HG02852 (cell line): ENCODE measurements around the gene TSPAN8.
"Not testable (repeated sequence)": the region's sequence is repeated elsewhere in the genome, so short reads cannot be mapped to it uniquely, and the experiment has no call there.

ENCODE experiments used
- ATAC-seq: cut with Tn5 transposase; IDR thresholded peaks from one replicate; pipeline ENCODE4 v1.9.1; 2021; ENCODE audit warnings: mild to moderate bottlenecking, moderate library complexity; ENCODE audit not compliant: unreplicated experiment

Gene TSPAN8

DNA sequence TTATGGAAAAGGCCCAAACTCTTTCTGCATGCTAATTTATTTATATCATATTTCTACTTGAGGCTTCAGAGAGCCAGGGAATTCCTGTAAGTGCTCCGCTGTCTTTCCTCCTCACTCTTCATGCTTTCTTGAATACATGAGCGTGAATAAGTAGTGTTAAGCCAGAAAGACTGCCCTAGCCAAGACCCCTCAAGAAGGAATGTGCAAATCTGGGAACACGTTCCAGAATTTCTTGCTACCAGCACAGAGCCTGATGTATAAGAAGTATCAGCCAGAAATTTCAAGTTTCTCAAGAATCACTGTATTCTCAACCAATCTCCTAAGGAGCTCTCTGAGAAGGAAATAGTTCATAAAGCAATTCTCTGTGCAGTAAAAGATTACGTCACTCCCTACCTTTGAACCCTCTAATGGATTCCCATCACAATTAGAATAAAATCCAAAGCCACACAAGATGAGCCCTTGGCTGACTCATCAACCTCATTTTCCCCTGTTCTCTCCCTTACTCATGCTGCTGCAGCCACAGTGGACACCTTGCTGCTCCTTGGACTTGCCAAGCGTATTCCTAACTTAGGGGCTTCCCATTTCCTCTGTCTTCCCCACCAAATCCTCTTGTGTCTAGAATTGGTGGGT is 6.9 kb upstream of the TSPAN8 start:
- no peak for ATAC-seq

DNA sequence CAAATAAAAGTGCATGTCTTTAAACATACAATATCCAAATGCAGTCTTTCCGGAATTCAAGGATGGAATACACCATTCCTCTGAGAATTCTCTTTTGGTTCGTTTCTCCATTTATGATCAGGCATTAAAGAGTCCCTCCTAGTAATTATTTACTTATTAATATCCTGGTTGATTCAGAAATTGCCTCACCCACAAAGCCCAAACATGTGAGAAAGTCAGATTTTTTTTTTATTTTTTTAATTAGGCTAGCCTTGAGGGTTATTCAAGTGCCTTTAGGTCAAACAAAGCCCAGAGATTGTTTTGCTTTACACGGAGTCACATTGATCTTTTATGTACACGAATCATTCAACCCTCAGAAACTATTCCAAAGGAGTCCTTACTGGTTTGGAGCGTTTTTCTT is 6.4 kb upstream of the TSPAN8 start:
- ATAC-seq: no peak

DNA sequence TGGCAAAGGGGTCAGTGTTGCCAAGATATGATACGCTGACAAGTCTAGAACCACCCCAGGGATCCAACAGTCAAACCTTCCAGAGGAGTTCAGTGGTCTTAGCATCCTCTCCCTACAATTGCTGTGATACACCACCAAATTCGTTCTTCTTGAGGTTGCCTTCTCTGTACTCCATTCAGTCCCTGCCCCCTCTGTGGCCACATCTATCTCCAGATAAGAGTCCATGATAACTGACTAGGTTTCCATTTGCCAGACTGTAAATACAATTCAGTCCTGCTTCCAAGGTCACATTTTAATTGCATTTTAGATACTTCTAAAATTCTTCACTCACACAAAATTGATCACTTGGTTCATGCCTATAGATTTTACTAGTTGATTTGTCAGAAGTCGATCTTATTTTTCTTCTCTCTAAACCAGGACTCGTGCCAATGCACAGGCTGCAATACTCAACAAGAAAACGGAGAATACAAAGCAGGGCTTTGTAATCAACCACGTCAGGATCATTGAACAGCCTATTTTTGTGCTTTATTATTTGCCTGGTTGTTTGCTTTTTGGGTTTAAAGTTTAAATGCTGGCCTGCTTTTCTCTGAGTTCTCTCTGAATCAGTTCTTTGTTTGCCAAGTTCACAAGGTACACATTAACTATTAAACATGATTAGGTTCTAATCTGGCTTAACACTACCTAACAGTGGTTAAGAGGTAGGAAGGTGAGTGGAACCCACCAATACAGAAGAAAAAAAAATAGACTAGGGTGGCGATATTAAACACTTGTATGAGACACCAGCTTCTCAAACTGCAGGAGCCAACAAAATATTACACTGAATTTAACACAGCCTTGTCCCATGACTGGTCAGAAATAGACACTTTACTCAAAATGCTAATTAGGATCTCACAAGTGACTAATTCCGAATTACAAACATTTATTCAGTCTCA is 5.3 kb upstream of the TSPAN8 start:
- no peak for ATAC-seq

DNA sequence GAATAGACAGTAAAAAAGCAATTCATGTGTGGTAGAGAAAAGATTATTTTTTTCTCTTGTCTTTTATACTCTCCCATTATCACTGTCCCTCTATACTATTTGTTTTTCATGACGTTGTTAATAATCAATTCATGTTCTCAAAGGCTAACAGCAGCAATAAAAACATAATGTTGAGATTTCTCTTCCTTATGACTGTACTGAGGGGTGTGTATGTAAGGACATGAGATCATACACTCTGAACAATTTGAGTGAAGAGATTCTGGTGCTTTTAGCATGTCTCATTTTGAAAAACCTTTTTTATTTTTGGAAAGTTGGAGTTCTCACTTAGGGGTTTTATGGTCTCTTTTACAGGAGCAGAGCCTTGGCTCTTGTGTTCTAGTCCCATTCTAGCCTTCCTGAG is 3.8 kb upstream of the TSPAN8 start:
- ATAC-seq: no peak

- no peak for ATAC-seq
These were observed 2.8 kb upstream of the TSPAN8 start for GRCh38 chr12:71160585-71160984.

- ATAC-seq: no peak
These were observed 2.1 kb upstream of the TSPAN8 start for GRCh38 chr12:71159878-71160277.

DNA sequence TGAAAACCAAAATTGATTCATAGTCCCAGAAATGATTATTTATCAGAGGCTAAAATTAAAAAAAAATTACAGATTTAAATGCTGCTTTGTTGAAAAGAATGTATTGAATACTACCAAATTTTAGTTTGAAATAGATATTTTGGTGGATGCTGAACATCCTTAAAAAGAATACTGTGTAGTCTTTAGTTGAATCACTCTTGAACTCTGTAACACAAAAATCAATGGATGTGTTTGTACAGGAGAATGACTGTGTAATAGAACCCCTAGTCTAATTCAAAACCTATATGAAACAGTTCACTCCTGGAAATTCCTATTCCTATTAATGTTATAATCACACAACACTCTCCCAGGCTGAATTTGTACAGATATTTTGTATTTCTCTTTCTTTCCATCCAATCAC is 1.5 kb upstream of the TSPAN8 start:
- no peak for ATAC-seq

- ATAC-seq: no peak
These were observed 623 bp upstream of the TSPAN8 start for GRCh38 chr12:71158361-71158882.

- ATAC-seq: no peak
These were observed 2.6 kb downstream of the TSPAN8 start for GRCh38 chr12:71155225-71155624.

GRCh38 chr12:71152851-71153250 is 4.9 kb downstream of the TSPAN8 start:
- ATAC-seq: no peak

GRCh38 chr12:71150041-71150440 is 7.8 kb downstream of the TSPAN8 start:
- not testable (repeated sequence) for ATAC-seq

DNA sequence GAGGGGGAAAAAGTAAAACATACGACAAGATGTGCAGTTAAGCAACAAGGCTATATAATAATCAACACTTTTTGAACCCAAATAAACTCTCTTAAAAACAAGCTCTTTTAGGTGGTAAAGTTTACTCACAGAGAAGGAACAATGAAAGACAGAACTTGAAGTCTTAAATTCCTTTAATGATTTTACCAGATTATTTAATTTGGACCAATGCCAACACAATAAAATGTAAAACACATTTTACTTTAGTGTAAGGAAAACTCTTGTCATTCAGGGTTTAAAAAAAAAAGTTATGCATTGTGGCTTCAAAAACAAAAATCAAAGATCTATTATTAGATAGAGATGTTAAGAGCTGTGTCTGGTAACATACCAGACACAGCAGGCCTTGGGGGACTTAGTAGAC is 13.1 kb downstream of the TSPAN8 start:
- no peak for ATAC-seq

GRCh38 chr12:71142956-71143355 is 14.8 kb downstream of the TSPAN8 start:
- no peak for ATAC-seq

DNA sequence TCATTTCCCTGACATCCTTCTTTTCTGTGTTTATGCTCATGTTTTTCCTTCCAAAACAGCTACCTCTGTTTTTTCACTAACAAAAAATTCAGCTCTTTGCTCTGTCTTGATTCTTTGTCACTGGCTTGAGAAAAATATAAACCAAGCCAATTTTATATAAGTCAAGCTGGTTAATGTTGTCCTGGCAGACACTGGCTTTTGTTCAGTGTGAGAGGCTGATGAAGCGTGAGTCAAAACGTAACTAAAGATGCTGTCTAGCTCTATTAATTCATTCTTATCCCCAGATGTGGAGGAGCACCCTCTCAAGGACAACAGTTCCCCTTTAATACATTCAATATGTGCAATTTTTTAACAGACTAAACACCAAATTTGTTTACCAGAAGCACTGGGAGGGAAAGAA is 15.8 kb downstream of the TSPAN8 start:
- no peak for ATAC-seq

DNA sequence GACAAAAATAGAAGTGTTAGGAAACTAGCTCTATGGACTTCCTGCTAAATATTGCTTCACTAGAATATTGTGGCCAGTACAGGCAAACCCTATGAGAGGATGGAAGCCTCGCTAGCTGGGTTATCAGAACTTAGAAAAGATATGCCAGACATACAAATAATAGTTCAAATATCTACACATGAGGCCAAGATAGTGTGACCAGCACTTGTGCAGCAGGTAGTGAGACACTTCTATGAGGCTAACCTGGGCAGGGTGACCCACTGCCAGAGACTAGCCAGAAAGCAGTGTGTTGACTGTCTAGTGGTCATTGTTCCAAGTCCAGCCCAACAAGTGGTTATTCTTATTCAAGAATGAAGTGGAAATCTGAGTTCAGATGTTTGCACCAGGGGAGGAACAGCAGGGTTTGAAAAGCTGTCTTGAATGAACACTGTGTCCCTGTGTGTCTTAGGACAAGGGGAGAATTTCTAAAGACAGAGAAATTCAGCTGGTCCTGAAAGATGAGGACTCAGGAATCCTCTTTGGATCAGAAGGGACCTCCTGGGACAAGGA is 16.3 kb downstream of the TSPAN8 start:
- no peak for ATAC-seq

- no peak for ATAC-seq
These were observed 18.6 kb downstream of the TSPAN8 start for GRCh38 chr12:71139153-71139735.

GRCh38 chr12:71138011-71138410 is 19.8 kb downstream of the TSPAN8 start:
- no peak for ATAC-seq

DNA sequence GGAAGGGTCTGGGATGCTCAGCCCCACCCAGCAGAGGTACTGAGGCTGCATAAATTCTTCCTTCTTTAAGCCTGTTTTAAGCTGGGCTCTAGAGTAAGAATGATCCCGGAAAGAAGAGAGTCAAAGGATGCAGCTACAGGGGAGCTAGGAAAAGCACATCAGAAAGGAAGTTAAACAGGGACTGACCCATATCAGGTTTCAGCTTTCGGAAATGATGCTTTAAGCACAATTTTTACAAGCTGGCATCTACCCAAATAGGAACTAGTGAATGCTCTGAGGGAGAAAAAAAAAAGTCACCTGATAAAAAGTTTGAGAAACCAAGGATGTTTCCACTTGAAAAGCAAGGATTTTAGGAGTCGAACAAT is 22.0 kb downstream of the TSPAN8 start:
- no peak for ATAC-seq

GRCh38 chr12:71135077-71135811 is 22.6 kb downstream of the TSPAN8 start:
- ATAC-seq: no peak

- ATAC-seq: no peak
These were observed 23.4 kb downstream of the TSPAN8 start for GRCh38 chr12:71134405-71134804.

- no peak for ATAC-seq
These were observed 27.2 kb downstream of the TSPAN8 start for GRCh38 chr12:71130521-71131069.
